ENCODE measurements around the gene DOCK2. TPM values are rescaled to one million over a fixed set of nuclear protein-coding genes. Genes with fewer than 3 reads are reported as not detected.

The DOCK2 gene
- total RNA-seq, 1 donor from 2014 or later: 4.2 TPM

DNA sequence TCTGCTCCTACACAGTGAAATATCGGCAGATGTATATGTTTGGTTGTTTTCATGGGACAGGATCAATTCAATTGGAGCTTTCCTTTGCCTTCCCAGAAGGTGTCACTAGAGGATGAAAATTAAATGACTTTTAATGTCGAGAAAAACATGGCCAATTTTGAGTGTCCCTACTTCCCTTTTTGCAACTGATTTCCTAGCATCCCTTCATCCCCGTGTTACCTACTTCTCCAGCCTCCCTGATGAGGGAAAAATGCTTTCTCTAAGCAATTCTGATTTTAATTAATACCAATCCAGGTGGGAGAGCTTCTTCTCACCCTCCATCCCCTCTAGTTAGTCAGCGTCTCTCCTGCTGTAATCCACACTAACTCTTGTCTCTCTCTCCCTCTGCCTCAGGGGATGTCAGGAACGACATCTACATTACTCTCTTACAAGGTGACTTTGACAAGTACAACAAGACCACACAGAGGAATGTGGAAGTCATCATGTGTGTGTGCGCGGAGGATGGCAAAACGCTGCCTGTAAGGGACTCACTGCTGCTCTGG lies 64.9 kb downstream of the DOCK2 start:
- TF ChIP-seq, protein P1, sequence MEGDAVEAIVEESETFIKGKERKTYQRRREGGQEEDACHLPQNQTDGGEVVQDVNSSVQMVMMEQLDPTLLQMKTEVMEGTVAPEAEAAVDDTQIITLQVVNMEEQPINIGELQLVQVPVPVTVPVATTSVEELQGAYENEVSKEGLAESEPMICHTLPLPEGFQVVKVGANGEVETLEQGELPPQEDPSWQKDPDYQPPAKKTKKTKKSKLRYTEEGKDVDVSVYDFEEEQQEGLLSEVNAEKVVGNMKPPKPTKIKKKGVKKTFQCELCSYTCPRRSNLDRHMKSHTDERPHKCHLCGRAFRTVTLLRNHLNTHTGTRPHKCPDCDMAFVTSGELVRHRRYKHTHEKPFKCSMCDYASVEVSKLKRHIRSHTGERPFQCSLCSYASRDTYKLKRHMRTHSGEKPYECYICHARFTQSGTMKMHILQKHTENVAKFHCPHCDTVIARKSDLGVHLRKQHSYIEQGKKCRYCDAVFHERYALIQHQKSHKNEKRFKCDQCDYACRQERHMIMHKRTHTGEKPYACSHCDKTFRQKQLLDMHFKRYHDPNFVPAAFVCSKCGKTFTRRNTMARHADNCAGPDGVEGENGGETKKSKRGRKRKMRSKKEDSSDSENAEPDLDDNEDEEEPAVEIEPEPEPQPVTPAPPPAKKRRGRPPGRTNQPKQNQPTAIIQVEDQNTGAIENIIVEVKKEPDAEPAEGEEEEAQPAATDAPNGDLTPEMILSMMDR (IDR thresholded peaks at IDR 0.05; ENCODE audit: borderline replicate concordance): peak; percentile 66
- Histone ChIP-seq H3K9me3 (replicated peaks) (no peaks in the 10 kb centered on the region), H3K4me1 (no peaks in the 10 kb centered on the region), H3K27ac (replicated peaks) (no peak overlapping the region), H3K4me3 (no peak overlapping the region), H3K27me3 (ENCODE audit: low read depth) (peaks cover 12% of the 10 kb centered on the region), H3K36me3 (no peaks in the 10 kb centered on the region)
- DNase-seq: no peak
- intact Hi-C loops (cut with micrococcal nuclease): loop anchor here (10.0 kb wide), 1 partner anchor 283 kb away; the partner anchor contains the start of gene INSYN2B

DNA sequence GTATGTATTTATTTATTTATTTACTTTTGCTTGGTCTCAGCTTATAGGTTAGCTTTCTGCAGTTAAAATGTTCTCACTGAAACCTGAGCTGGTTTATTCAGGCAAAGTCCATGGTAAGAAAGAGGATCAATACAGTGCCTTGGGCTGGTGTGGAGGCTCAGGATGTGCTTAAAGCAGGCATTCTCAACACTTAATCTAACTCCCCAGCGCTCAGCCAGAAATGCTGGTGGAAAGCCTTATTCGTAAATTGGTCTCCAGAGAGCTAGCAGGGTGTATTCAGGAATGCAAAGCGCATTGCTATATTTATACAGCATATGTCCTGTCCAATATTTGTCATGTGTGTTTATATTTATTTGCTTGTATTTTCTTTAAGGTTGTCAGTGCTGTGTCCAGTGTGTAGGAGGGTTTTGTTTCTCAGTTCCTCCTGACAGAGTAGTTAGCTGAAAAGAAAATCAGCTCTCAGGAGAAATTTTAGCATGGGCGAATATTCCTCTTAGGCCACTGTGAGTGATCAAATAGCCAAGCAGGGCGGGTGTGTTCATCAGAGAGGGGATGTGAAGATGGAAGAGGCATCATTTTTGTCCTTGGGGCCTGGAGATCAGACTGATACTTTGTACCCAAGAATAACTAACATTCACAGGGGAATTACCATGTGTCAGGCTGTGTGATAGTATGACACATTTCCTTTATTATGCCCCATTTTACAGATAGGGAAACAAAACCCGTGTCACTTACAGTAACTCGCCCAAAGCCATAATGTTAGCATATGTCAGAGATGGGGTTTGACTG lies 65.8 kb downstream of the DOCK2 start:
- H3K36me3 ChIP-seq: no peaks in the 10 kb centered on the region
- TF ChIP-seq, protein P1 (IDR thresholded peaks at IDR 0.05; ENCODE audit: borderline replicate concordance): no peak
- H3K4me3 ChIP-seq: no peak overlapping the region
- H3K4me1 ChIP-seq: no peaks in the 10 kb centered on the region
- H3K9me3 ChIP-seq (replicated peaks): no peaks in the 10 kb centered on the region
- H3K27ac ChIP-seq (replicated peaks): no peak overlapping the region
- H3K27me3 ChIP-seq (ENCODE audit: low read depth): peaks cover 7% of the 10 kb centered on the region
- intact Hi-C loops (cut with micrococcal nuclease): loop anchor here (10.0 kb wide), 1 partner anchor 282 kb away; the partner anchor contains the start of gene INSYN2B
- DNase-seq: no peak

DNA sequence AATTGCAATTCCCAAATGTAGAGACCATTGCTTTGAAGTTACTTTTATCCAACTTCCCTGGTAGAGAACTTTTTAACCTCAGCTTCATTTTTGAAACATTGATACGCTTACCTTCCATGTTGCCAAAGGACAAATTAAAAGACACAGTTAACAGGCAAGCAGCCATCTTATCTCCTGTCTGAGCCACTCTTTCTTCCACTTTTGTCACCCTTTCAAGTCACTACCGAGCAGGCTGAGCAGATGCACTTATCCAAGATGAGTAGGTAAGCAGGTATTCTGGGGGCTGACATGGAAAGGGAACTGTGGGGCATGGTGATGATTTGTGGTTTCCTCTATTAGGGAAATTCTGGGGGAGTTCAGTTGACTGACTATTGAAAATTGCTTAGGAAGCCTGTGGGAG lies 66.7 kb downstream of the DOCK2 start:
- Histone ChIP-seq H3K27me3 (ENCODE audit: low read depth) (peaks cover 7% of the 10 kb centered on the region), H3K4me3 (no peak overlapping the region), H3K9me3 (replicated peaks) (no peaks in the 10 kb centered on the region), H3K4me1 (no peaks in the 10 kb centered on the region), H3K27ac (replicated peaks) (no peak overlapping the region), H3K36me3 (no peaks in the 10 kb centered on the region)
- TF ChIP-seq, protein P1 (IDR thresholded peaks at IDR 0.05; ENCODE audit: borderline replicate concordance): no peak
- intact Hi-C loops (cut with micrococcal nuclease): loop anchor here (10.0 kb wide), 1 partner anchor 281 kb away; the partner anchor contains the start of gene INSYN2B
- no peak for DNase-seq

DNA sequence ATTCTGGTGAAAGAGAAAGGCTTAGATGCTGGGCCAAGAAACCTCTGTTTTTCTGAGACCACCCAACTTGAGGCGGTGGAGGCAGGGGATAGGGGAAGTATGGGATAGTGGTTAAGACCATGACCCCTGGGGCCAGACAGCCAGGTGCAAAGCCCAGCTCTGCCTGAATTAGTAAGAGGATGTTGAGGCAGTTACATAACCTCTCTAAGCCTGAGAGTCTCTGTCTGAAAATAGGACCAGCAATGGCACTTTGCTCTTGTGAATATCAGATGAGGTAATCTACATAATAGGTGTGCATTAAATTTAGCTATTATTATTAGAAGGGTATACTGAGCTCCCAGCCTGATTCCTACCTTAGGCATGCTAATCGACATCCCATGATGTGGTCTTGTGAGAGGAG lies 68.2 kb downstream of the DOCK2 start:
- intact Hi-C loops (cut with micrococcal nuclease): loop anchor here (10.0 kb wide), 1 partner anchor 279 kb away; the partner anchor contains the start of gene INSYN2B
- TF ChIP-seq, protein P1 (IDR thresholded peaks at IDR 0.05; ENCODE audit: borderline replicate concordance): no peak
- no peaks in the 10 kb centered on the region for H3K4me1 ChIP-seq
- H3K9me3 ChIP-seq (replicated peaks): no peaks in the 10 kb centered on the region
- H3K27me3 ChIP-seq (ENCODE audit: low read depth): no peaks in the 10 kb centered on the region
- no peak overlapping the region for H3K4me3 ChIP-seq
- H3K36me3 ChIP-seq: no peaks in the 10 kb centered on the region
- no peak overlapping the region for H3K27ac ChIP-seq (replicated peaks)
- no peak for DNase-seq

DNA sequence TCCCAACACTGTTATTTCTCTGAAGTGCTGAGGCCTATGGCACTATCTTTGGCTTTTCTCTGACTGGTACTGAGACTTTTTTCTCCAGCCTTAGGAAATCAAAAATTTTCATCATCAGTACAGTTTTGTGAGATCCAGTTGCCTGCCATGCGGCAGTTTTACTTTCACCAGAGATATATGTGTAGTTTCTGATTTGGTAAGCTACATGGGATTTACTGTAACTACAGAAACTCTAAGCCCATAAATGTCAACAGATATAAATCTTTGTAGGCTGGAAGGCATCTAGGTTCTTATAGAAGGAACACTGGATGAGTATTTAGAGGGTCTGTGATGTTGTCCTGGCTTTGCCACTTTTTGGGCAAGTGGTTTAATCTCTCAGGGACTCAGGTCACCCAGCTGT lies 69.0 kb downstream of the DOCK2 start:
- intact Hi-C loops (cut with micrococcal nuclease): loop anchor here (10.0 kb wide), 1 partner anchor 279 kb away; the partner anchor contains the start of gene INSYN2B
- Histone ChIP-seq H3K36me3 (no peaks in the 10 kb centered on the region), H3K27ac (replicated peaks) (no peak overlapping the region)

More for the DNA sequence above, 69.0 kb downstream of the DOCK2 start:
- H3K4me1 ChIP-seq: no peaks in the 10 kb centered on the region
- H3K4me3 ChIP-seq: no peak overlapping the region
- no peaks in the 10 kb centered on the region for H3K27me3 ChIP-seq (ENCODE audit: low read depth)
- no peak for DNase-seq
- TF ChIP-seq, protein P1 (IDR thresholded peaks at IDR 0.05; ENCODE audit: borderline replicate concordance): no peak
- H3K9me3 ChIP-seq (replicated peaks): no peaks in the 10 kb centered on the region

Measured in left ventricle myocardium inferior (tissue), 1 donor.